AG04450 (cell line): Measurements from ENCODE around the gene SCD5. TPM values are rescaled to one million over a fixed set of nuclear protein-coding genes. Genes with fewer than 3 reads are reported as not detected.

Source experiments
- CTCF ChIA-PET: fragments of 300-600, 350-600 bp; formaldehyde crosslinking; extraction: SDS; loops from one replicate; lab custom pipeline; 2022; ENCODE audit warnings: antibody characterized with exemption, inconsistent platforms; lab: Charles Lee
- POLR2A ChIA-PET: fragments of 350-600 bp; formaldehyde crosslinking; extraction: SDS; loops from one replicate; lab custom pipeline; 2021; ENCODE audit warnings: antibody characterized with exemption, inconsistent platforms; lab: Yijun Ruan, JAX
- DNase-seq: peaks from one replicate; pipeline ENCODE4 v3.0.0-alpha.2; 2011; ENCODE audit warnings: low read depth, low spot score
- H3K27ac ChIP-seq: one replicate; pipeline ENCODE4 v1.5.1; 2012; ENCODE audit warnings: low read depth, low read length, control low read depth
- H3K27me3 ChIP-seq: one replicate; pipeline ENCODE4 v1.6.0; 2012; ENCODE audit warnings: low read length; ENCODE audit not compliant: control insufficient read depth, insufficient read depth
- H3K4me3 ChIP-seq: 2 replicates; pipeline ENCODE4 v1.5.1; 2011; ENCODE audit warnings: mild to moderate bottlenecking, low read depth, low read length, control low read depth
- H3K9me3 ChIP-seq: 2 replicates; pipeline ENCODE4 v1.5.1; 2012; ENCODE audit warnings: low read length; ENCODE audit not compliant: control insufficient read depth, insufficient read depth
- polyA plus RNA-seq: library from polyadenylated mRNA; depleted of rRNA; stranded (reverse); fragments of >200 nt; gene quantifications from 2 replicates; pipeline ENCODE4 v1.2.3, GENCODE V29; 2011
- TF ChIP-seq, protein P1 (sequence below): IDR thresholded peaks from 2 replicates; pipeline ENCODE4 v1.5.1; 2011; ENCODE audit warnings: low read depth, low read length, control low read depth, inconsistent platforms

The SCD5 gene
- polyA plus RNA-seq, 1 experiment = 13.1 TPM

DNA sequence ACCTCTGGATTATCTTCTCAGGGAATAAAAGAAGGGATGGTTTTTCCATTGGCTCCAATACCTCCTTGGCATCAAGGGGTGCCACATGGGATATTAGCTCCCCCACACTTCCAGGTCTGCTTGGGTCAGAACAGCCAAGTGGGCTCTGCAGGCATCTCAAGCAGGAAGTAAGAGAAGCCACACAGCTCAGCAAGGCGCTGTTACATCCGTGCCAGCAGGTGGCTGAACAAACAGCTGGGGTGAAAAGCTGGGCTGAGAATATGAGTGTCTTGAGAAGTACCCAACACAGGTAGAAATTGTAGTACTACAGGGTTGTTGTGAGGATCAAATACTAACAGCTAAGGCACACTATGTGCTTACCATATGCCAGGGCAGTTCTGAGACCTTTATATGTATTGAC lies 160.1 kb downstream of the SCD5 start:
- CTCF ChIA-PET = interaction anchor here (0.6 kb wide), 1 partner anchor 17 kb away, joined by 3 read pairs; no protein-coding TSS in a partner anchor
- POLR2A ChIA-PET = no interaction called here
- H3K9me3 ChIP-seq = peaks cover 3% of the 10 kb centered on the region; the same call in 1 of the 2 replicates
- no peak for DNase-seq
- H3K4me3 ChIP-seq = no peak overlapping the region
- H3K27ac ChIP-seq = no peak overlapping the region
- H3K27me3 ChIP-seq = peaks cover 2% of the 10 kb centered on the region
- TF ChIP-seq, protein P1, sequence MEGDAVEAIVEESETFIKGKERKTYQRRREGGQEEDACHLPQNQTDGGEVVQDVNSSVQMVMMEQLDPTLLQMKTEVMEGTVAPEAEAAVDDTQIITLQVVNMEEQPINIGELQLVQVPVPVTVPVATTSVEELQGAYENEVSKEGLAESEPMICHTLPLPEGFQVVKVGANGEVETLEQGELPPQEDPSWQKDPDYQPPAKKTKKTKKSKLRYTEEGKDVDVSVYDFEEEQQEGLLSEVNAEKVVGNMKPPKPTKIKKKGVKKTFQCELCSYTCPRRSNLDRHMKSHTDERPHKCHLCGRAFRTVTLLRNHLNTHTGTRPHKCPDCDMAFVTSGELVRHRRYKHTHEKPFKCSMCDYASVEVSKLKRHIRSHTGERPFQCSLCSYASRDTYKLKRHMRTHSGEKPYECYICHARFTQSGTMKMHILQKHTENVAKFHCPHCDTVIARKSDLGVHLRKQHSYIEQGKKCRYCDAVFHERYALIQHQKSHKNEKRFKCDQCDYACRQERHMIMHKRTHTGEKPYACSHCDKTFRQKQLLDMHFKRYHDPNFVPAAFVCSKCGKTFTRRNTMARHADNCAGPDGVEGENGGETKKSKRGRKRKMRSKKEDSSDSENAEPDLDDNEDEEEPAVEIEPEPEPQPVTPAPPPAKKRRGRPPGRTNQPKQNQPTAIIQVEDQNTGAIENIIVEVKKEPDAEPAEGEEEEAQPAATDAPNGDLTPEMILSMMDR = no peak

DNA sequence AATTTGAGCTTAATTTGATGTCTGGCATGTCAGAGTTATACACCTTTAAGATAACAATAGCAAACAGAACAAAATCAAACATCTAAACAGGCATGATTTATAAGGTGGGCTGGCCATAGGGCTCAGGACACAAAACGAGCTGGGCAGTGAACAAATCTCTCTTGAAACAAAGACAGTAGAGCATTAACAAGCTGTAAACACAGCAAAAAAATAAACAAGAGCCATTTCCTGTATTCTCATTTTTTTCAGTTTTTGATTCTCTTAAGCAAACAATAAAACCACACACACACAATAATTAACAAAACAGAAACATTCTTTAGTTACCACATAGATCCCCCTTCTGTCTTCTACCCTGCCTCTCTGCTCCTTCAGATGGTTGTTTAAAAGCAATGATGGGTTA lies 168.5 kb downstream of the SCD5 start:
- Histone ChIP-seq H3K27ac (no peak overlapping the region), H3K27me3 (peaks cover 2% of the 10 kb centered on the region), H3K9me3 (no peaks in the 10 kb centered on the region), H3K4me3 (no peak overlapping the region)
- TF ChIP-seq, protein P1 = no peak
- DNase-seq = no peak
- ChIA-PET CTCF (no interaction called here), POLR2A (no interaction called here)

DNA sequence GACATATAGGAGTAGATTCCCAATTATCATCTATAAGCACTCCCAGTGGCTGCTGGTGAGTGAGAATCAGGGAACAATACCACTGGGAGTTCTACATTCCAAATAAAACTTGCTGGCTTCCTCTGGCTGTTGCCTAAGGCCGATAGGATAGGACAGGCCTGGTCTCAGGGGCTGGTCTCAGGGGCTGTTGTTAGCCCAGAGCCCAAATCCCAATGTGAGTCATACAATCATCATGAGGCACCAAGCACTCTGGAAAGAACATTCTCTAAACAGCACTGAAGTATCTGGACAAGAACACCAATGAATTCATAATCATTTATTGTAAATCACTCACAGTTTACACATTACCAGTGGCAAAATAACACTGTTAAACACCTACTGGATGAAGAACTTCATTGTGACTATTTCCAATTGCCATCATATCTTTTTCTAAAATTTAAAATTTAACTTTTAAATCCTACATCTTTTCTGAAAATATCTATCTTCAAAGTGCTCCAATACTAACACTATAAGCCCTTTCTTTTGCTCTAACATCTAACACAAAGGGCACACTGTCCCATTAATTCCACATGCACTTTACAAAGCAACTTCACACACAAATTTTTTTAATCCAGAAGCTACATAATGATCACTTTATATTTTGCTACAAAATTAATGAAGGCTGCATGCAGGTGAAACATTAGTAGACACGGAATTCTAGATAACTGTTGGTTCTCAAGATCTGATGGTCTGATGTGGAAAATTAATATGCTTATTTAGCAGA lies 169.2 kb downstream of the SCD5 start:
- CTCF ChIA-PET = no interaction called here
- TF ChIP-seq, protein P1 = no peak
- POLR2A ChIA-PET = no interaction called here

GRCh38 chr4:82626251-82626868 lies 172.2 kb downstream of the SCD5 start:
- no peak overlapping the region for H3K27ac ChIP-seq
- ChIA-PET CTCF (interaction anchor here (0.6 kb wide), 1 partner anchor 67 kb away, joined by 4 read pairs; no protein-coding TSS in a partner anchor), POLR2A (no interaction called here)
- no peak for DNase-seq
- TF ChIP-seq, protein P1 = no peak
- H3K4me3 ChIP-seq = no peak overlapping the region
- no peaks in the 10 kb centered on the region for H3K9me3 ChIP-seq
- H3K27me3 ChIP-seq = peaks cover 2% of the 10 kb centered on the region

More for the DNA sequence above, 169.2 kb downstream of the SCD5 start:
- no peak for DNase-seq
- no peaks in the 10 kb centered on the region for H3K9me3 ChIP-seq
- H3K27ac ChIP-seq = no peak overlapping the region
- peaks cover 2% of the 10 kb centered on the region for H3K27me3 ChIP-seq
- H3K4me3 ChIP-seq = no peak overlapping the region

GRCh38 chr4:82624819-82625218 lies 173.8 kb downstream of the SCD5 start:
- Histone ChIP-seq H3K27ac (no peak overlapping the region), H3K4me3 (no peak overlapping the region), H3K27me3 (peaks cover 3% of the 10 kb centered on the region), H3K9me3 (no peaks in the 10 kb centered on the region)
- ChIA-PET POLR2A (no interaction called here), CTCF (interaction anchor here (0.8 kb wide), 1 partner anchor 162 kb away, joined by 4 read pairs; no protein-coding TSS in a partner anchor)
- no peak for DNase-seq
- TF ChIP-seq, protein P1 = no peak
